ENCODE results near the gene ILF3. TPM values are rescaled to one million over a fixed set of nuclear protein-coding genes. Genes with fewer than 3 reads are reported as not detected.

Gene ILF3
- total and polyA plus RNA-seq, 2 of the 13 experiments (the other 11 are each of a cell fraction or from before 2014, with no cell fraction given), result 120 to 173 TPM

DNA sequence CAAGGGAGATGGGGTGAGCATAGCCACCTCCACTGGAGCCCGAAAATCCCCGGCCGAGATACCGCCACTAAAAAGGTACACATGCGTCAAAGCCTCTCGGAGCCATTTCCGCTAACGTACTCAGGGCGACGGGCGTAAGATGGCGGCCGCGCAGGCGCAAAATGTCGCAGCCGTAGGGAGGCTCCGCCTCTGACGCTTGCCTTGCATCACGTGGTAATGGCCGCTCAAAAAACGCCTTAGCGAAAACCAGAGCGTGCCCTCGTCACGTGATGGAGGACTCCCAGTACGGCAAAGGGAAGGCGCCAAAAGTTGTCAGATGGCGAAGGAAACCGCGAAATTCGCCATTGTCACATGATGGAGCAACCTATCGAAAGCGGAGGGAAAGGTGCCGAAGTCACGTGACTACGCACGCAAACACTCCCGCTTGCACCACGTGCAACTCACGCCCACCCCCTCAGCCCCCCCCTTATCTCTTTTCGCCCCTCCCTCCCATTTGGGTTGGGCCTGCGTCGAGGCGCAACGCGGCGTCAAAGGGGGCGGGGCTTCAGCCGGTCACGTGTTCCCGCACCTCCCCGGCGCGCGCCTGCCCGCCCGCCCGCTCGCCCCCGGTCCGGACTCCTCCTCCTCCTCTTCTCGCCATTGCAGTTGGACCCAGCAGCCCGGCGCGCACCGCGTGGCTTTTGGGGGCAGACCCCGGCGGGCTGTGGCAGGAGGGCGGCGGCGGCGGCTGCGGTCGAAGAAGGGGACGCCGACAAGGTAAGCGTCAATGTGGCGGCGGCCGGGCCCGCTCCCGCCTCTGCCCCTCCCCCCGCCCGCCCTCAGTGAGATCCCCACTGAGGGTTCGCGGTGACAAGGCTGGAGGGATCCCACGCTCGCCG is at the start of gene ILF3 (continued):
- TF ChIP-seq, protein P1, sequence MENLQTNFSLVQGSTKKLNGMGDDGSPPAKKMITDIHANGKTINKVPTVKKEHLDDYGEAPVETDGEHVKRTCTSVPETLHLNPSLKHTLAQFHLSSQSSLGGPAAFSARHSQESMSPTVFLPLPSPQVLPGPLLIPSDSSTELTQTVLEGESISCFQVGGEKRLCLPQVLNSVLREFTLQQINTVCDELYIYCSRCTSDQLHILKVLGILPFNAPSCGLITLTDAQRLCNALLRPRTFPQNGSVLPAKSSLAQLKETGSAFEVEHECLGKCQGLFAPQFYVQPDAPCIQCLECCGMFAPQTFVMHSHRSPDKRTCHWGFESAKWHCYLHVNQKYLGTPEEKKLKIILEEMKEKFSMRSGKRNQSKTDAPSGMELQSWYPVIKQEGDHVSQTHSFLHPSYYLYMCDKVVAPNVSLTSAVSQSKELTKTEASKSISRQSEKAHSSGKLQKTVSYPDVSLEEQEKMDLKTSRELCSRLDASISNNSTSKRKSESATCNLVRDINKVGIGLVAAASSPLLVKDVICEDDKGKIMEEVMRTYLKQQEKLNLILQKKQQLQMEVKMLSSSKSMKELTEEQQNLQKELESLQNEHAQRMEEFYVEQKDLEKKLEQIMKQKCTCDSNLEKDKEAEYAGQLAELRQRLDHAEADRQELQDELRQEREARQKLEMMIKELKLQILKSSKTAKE (CRISPR knock-in tag; IDR thresholded peaks at IDR 0.05; ENCODE audit: borderline replicate concordance), result no peak
- TF ChIP-seq HNRNPUL1 (IDR thresholded peaks at IDR 0.05; ENCODE audit: low read depth, low read length) (no peak), NCOA1 (CRISPR knock-in tag; IDR thresholded peaks at IDR 0.05) (no peak), ZNF891 (CRISPR knock-in tag; IDR thresholded peaks at IDR 0.05) (no peak), MIER2 (CRISPR knock-in tag; IDR thresholded peaks at IDR 0.05) (peak; percentile 72; the same call in 1 of the 2 replicates), EP300 (IDR thresholded peaks at IDR 0.05; ENCODE audit: low read depth in 2 of 2, low read length in 2 of 2) (peak in 1 of 2 experiments; percentile 49; a peak in 2 of 4 replicates), EP300 (CRISPR knock-in tag; IDR thresholded peaks at IDR 0.05; ENCODE audit: borderline replicate concordance) (peak; percentile 53), PCBP2 (optimal IDR thresholded peaks at IDR 0.05; ENCODE audit: low read depth, low read length, poor library complexity, severe bottlenecking) (no peak), ZNF235 (CRISPR knock-in tag; IDR thresholded peaks at IDR 0.05; ENCODE audit: borderline replicate concordance) (0 out of 2 replicates have a peak, but pooled peaks have one; percentile 68), U2AF1 (optimal IDR thresholded peaks at IDR 0.05; ENCODE audit: low read depth, low read length) (no peak), ADNP (CRISPR knock-in tag; IDR thresholded peaks at IDR 0.05) (no peak), ZNF749 (CRISPR knock-in tag; IDR thresholded peaks at IDR 0.05; ENCODE audit: borderline replicate concordance) (peak; percentile 83; the same call in 1 of the 2 replicates), ZNF775 (CRISPR knock-in tag; IDR thresholded peaks at IDR 0.05; ENCODE audit: borderline replicate concordance) (no peak), ZNF557 (CRISPR knock-in tag; IDR thresholded peaks at IDR 0.05) (peak; percentile 85), JARID2 (CRISPR knock-in tag; IDR thresholded peaks at IDR 0.05; ENCODE audit: insufficient replicate concordance) (no peak), FIP1L1 (IDR thresholded peaks at IDR 0.05; ENCODE audit: borderline replicate concordance, insufficient read depth, low read depth, low read length) (no peak)
- TF ChIP-seq, protein P2, sequence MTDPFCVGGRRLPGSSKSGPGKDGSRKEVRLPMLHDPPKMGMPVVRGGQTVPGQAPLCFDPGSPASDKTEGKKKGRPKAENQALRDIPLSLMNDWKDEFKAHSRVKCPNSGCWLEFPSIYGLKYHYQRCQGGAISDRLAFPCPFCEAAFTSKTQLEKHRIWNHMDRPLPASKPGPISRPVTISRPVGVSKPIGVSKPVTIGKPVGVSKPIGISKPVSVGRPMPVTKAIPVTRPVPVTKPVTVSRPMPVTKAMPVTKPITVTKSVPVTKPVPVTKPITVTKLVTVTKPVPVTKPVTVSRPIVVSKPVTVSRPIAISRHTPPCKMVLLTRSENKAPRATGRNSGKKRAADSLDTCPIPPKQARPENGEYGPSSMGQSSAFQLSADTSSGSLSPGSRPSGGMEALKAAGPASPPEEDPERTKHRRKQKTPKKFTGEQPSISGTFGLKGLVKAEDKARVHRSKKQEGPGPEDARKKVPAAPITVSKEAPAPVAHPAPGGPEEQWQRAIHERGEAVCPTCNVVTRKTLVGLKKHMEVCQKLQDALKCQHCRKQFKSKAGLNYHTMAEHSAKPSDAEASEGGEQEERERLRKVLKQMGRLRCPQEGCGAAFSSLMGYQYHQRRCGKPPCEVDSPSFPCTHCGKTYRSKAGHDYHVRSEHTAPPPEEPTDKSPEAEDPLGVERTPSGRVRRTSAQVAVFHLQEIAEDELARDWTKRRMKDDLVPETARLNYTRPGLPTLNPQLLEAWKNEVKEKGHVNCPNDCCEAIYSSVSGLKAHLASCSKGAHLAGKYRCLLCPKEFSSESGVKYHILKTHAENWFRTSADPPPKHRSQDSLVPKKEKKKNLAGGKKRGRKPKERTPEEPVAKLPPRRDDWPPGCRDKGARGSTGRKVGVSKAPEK (CRISPR knock-in tag; IDR thresholded peaks at IDR 0.05; ENCODE audit: borderline replicate concordance), result no peak
- TF ChIP-seq, protein P3, sequence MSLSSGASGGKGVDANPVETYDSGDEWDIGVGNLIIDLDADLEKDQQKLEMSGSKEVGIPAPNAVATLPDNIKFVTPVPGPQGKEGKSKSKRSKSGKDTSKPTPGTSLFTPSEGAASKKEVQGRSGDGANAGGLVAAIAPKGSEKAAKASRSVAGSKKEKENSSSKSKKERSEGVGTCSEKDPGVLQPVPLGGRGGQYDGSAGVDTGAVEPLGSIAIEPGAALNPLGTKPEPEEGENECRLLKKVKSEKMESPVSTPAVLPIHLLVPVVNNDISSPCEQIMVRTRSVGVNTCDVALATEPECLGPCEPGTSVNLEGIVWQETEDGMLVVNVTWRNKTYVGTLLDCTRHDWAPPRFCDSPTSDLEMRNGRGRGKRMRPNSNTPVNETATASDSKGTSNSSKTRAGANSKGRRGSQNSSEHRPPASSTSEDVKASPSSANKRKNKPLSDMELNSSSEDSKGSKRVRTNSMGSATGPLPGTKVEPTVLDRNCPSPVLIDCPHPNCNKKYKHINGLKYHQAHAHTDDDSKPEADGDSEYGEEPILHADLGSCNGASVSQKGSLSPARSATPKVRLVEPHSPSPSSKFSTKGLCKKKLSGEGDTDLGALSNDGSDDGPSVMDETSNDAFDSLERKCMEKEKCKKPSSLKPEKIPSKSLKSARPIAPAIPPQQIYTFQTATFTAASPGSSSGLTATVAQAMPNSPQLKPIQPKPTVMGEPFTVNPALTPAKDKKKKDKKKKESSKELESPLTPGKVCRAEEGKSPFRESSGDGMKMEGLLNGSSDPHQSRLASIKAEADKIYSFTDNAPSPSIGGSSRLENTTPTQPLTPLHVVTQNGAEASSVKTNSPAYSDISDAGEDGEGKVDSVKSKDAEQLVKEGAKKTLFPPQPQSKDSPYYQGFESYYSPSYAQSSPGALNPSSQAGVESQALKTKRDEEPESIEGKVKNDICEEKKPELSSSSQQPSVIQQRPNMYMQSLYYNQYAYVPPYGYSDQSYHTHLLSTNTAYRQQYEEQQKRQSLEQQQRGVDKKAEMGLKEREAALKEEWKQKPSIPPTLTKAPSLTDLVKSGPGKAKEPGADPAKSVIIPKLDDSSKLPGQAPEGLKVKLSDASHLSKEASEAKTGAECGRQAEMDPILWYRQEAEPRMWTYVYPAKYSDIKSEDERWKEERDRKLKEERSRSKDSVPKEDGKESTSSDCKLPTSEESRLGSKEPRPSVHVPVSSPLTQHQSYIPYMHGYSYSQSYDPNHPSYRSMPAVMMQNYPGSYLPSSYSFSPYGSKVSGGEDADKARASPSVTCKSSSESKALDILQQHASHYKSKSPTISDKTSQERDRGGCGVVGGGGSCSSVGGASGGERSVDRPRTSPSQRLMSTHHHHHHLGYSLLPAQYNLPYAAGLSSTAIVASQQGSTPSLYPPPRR (CRISPR knock-in tag; IDR thresholded peaks at IDR 0.05; ENCODE audit: borderline replicate concordance), result no peak; the same call in 1 of the 2 replicates

Data from HepG2 (cell line).